OCI-LY1 (cell line): ENCODE results near the gene MMP25.

ENCODE experiments used
- CTCF ChIP-seq: fragments of 200-600 bp; sonication (generic), shearing (Covaris generic); IDR thresholded peaks from 2 replicates; pipeline ENCODE4 v1.5.1; 2017; ENCODE audit warnings: mild to moderate bottlenecking, antibody characterized with exemption, low read length, moderate library complexity, mixed read lengths
- EZH2 ChIP-seq: fragments of 200-600 bp; sonication (generic), shearing (Covaris generic); IDR thresholded peaks from 2 replicates; pipeline ENCODE4 v1.8.0; 2017; ENCODE audit warnings: borderline replicate concordance, mixed run types, mild to moderate bottlenecking, antibody characterized with exemption, low read length, moderate library complexity, mixed read lengths

DNA sequence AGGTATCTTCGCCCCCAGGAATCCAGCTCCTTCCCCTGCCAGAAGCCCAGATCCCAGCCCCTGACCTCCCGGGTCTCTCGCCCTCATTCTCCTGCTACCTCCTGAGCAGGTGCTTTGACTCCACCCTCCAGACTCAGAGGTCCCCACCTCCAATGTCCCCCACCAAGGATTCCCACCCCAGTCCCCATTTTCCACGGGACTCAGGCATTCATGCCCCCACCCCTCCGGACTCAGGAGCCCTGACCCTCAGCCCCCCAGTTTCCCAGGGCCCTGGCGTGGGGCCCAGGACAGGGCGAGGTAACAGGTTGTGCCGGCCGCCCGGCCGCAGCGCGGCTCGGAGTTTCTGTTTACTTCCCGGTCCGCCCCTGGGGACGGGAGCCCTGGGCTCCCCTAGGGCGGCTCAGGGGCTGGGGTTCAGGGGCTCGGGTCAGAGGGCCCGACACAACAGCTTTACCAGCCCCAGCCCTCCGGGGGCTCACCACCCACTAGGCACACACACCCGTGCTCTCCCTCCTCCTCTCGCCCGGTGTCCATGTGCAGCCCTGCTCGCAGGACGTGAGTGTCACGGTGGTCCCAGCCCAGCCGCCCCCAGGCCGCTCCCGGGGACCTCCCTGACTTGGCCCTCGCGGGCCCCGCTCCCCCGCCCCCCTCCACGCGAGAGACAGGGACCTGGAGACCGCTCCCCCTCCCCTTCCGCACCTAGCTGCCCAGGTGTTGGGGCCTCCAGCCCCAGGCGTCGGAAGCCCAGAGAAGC, 10.2 kb upstream of the MMP25 start:
- no peak for TF ChIP-seq CTCF
- TF ChIP-seq EZH2, result no peak
